ENCODE measurements around the gene SMIM32. TPM values are rescaled to one million over a fixed set of nuclear protein-coding genes. Genes with fewer than 3 reads are reported as not detected.

SMIM32 gene
- 0.31 TPM for polyA plus RNA-seq (2013, experiment 1 of 4)
- polyA plus RNA-seq (2013, experiment 2 of 4): 0.18 TPM
- polyA plus RNA-seq (2013, experiment 3 of 4): 0.43 TPM
- polyA plus RNA-seq (2013, experiment 4 of 4): 0.36 TPM

DNA sequence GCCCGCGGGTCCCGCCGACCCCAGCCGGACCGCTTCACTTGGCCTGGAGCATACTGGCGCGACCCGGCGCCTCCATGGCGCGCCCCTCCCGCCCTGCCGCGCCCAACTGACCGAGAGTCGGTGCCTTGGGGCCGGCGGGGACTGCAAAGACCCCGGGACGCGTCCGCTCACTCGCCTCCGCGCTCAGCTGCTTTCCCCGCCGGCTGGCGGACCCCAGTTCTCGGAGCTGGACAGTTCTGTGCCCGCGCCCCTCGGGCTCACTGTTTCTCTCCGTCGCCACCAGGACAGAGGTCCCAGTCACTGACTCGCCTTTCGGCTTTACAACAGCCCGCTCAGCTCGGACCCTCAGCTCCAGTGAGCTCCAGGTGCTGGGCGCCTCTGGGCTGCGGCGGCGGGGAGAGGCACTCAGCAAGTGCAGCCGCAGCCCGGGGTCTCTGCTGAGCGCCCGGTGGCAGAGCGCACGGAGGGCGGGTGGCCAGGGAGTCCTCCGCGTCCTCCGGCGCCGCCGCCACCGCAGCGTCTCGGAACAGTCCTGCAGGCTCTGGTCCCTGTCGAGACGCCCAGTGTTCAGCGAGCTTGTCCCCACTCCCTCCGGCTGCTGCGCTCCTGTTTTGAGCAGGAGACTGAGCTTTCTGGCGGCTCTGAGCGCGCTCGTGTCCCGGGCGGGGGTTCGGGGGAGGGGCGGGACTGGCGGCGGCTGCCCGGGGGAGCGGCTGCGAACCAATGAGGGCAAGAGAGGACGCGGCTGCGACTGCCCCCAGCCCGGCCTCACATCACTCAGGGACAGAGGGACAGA is at the start of gene SMIM32:
SMIM32 (minus strand) TSS at position 637 of the 796 bp plus-strand sequence. CDS start 638 bp downstream, outside the sequence.
- peak within 1 kb of the TSS; percentile 54 for H3K4me3 ChIP-seq (ENCODE audit: insufficient read depth, low read depth, low read length)
- no peaks in the 10 kb centered on the region for H3K36me3 ChIP-seq (ENCODE audit: control insufficient read depth, insufficient read depth, low read length)
- H3K27me3 ChIP-seq (ENCODE audit: control insufficient read depth, insufficient read depth, low read length, poor library complexity, severe bottlenecking): peaks cover 67% of the 10 kb centered on the region
- H3K4me1 ChIP-seq (ENCODE audit: control insufficient read depth, insufficient read depth, low read length): peaks cover 12% of the 10 kb centered on the region
- H3K27ac ChIP-seq (ENCODE audit: insufficient read depth, low read depth, low read length, poor library complexity, severe bottlenecking): no peak within 1 kb of the TSS
- 1% methylated on average over 81 of the region's 81 CpGs for WGBS, 2 experiments
- H3K9me3 ChIP-seq (ENCODE audit: control insufficient read depth, low read length): no peaks in the 10 kb centered on the region

DNA sequence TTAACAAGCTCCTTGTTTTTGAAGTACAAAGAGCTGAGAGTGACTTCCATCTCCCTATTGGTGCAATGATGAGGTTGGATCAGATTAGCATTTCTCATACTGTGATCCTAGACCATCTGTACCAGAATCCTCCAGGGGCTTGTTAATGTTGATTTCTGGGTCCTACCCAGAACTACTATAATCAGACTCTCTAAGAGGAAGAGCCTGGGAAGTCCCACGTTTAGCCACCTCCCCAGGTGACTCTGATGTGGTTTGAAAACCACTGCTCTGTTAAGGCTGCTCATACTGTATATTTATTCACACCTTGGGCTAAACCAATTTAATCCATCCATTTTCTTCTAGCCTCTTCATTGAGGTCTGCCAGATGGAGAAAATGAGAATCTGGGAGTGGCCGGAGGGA is 49.6 kb upstream of the SMIM32 start:
- no peak overlapping the region for H3K4me3 ChIP-seq (ENCODE audit: insufficient read depth, low read depth, low read length)
- WGBS, 2 experiments: 92% methylated on average over 2 of the region's 2 CpGs
- H3K27me3 ChIP-seq (ENCODE audit: control insufficient read depth, insufficient read depth, low read length, poor library complexity, severe bottlenecking): no peaks in the 10 kb centered on the region
- no peaks in the 10 kb centered on the region for H3K9me3 ChIP-seq (ENCODE audit: control insufficient read depth, low read length)
- H3K4me1 ChIP-seq (ENCODE audit: control insufficient read depth, insufficient read depth, low read length): no peaks in the 10 kb centered on the region
- no peaks in the 10 kb centered on the region for H3K36me3 ChIP-seq (ENCODE audit: control insufficient read depth, insufficient read depth, low read length)
- no peak overlapping the region for H3K27ac ChIP-seq (ENCODE audit: insufficient read depth, low read depth, low read length, poor library complexity, severe bottlenecking)

DNA sequence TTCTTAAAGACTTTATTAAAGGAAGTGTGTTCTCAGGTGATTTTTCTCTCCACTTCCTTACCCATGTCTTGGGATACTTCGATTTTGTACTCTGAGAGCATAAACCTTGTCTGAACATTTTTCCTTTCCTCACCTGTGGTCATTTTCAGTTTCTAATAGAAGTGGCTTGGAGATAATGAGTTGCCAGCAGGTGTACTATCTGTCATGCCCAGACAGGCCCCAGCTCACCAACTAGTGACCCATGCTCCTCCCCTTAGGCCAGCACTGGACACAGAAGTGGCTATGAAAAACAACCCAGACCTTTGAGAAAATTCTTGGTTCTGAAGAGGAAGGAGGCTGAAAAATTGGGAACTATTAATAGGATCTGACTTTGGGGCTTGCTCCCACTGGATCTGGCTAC is 49.2 kb upstream of the SMIM32 start:
- WGBS, 2 experiments: 93% methylated on average over 1 of the region's 1 CpG; no CpG with 5 or more reads in 1 of the 2 experiments
- no peaks in the 10 kb centered on the region for H3K27me3 ChIP-seq (ENCODE audit: control insufficient read depth, insufficient read depth, low read length, poor library complexity, severe bottlenecking)
- H3K4me1 ChIP-seq (ENCODE audit: control insufficient read depth, insufficient read depth, low read length): no peaks in the 10 kb centered on the region
- no peaks in the 10 kb centered on the region for H3K36me3 ChIP-seq (ENCODE audit: control insufficient read depth, insufficient read depth, low read length)
- H3K27ac ChIP-seq (ENCODE audit: insufficient read depth, low read depth, low read length, poor library complexity, severe bottlenecking): no peak overlapping the region
- H3K4me3 ChIP-seq (ENCODE audit: insufficient read depth, low read depth, low read length): no peak overlapping the region
- no peaks in the 10 kb centered on the region for H3K9me3 ChIP-seq (ENCODE audit: control insufficient read depth, low read length)

- WGBS, 2 experiments: 95% methylated on average over 4 of the region's 4 CpGs
Measured at GRCh38 chr5:136240894-136241293, 47.9 kb upstream of the SMIM32 start.

GRCh38 chr5:136236479-136237083 is 43.6 kb upstream of the SMIM32 start:
- no peaks in the 10 kb centered on the region for H3K36me3 ChIP-seq (ENCODE audit: control insufficient read depth, insufficient read depth, low read length)
- WGBS, 2 experiments: 43% methylated on average over 5 of the region's 5 CpGs
- H3K27me3 ChIP-seq (ENCODE audit: control insufficient read depth, insufficient read depth, low read length, poor library complexity, severe bottlenecking): no peaks in the 10 kb centered on the region
- H3K4me3 ChIP-seq (ENCODE audit: insufficient read depth, low read depth, low read length): no peak overlapping the region
- no peaks in the 10 kb centered on the region for H3K9me3 ChIP-seq (ENCODE audit: control insufficient read depth, low read length)
- H3K4me1 ChIP-seq (ENCODE audit: control insufficient read depth, insufficient read depth, low read length): no peaks in the 10 kb centered on the region
- H3K27ac ChIP-seq (ENCODE audit: insufficient read depth, low read depth, low read length, poor library complexity, severe bottlenecking): no peak overlapping the region

More at GRCh38 chr5:136240894-136241293, 47.9 kb upstream of the SMIM32 start:
- Histone ChIP-seq H3K9me3 (ENCODE audit: control insufficient read depth, low read length) (no peaks in the 10 kb centered on the region), H3K36me3 (ENCODE audit: control insufficient read depth, insufficient read depth, low read length) (no peaks in the 10 kb centered on the region), H3K27ac (ENCODE audit: insufficient read depth, low read depth, low read length, poor library complexity, severe bottlenecking) (no peak overlapping the region), H3K27me3 (ENCODE audit: control insufficient read depth, insufficient read depth, low read length, poor library complexity, severe bottlenecking) (no peaks in the 10 kb centered on the region), H3K4me3 (ENCODE audit: insufficient read depth, low read depth, low read length) (no peak overlapping the region), H3K4me1 (ENCODE audit: control insufficient read depth, insufficient read depth, low read length) (no peaks in the 10 kb centered on the region)

GRCh38 chr5:136235321-136235720 is 42.4 kb upstream of the SMIM32 start:
- WGBS, 2 experiments: 0% methylated on average over 1 of the region's 1 CpG; no CpG with 5 or more reads in 1 of the 2 experiments
- H3K9me3 ChIP-seq (ENCODE audit: control insufficient read depth, low read length): no peaks in the 10 kb centered on the region
- no peaks in the 10 kb centered on the region for H3K36me3 ChIP-seq (ENCODE audit: control insufficient read depth, insufficient read depth, low read length)
- peaks cover 4% of the 10 kb centered on the region for H3K4me1 ChIP-seq (ENCODE audit: control insufficient read depth, insufficient read depth, low read length)
- no peak overlapping the region for H3K4me3 ChIP-seq (ENCODE audit: insufficient read depth, low read depth, low read length)
- H3K27me3 ChIP-seq (ENCODE audit: control insufficient read depth, insufficient read depth, low read length, poor library complexity, severe bottlenecking): no peaks in the 10 kb centered on the region
- no peak overlapping the region for H3K27ac ChIP-seq (ENCODE audit: insufficient read depth, low read depth, low read length, poor library complexity, severe bottlenecking)

- Histone ChIP-seq H3K27me3 (ENCODE audit: control insufficient read depth, insufficient read depth, low read length, poor library complexity, severe bottlenecking) (no peaks in the 10 kb centered on the region), H3K4me1 (ENCODE audit: control insufficient read depth, insufficient read depth, low read length) (peaks cover 20% of the 10 kb centered on the region), H3K4me3 (ENCODE audit: insufficient read depth, low read depth, low read length) (no peak overlapping the region), H3K9me3 (ENCODE audit: control insufficient read depth, low read length) (no peaks in the 10 kb centered on the region), H3K36me3 (ENCODE audit: control insufficient read depth, insufficient read depth, low read length) (no peaks in the 10 kb centered on the region), H3K27ac (ENCODE audit: insufficient read depth, low read depth, low read length, poor library complexity, severe bottlenecking) (no peak overlapping the region)
- WGBS, 2 experiments: 91 to 94% methylated on average over 6 of the region's 6 CpGs
Measured at GRCh38 chr5:136232316-136232715, 39.4 kb upstream of the SMIM32 start.

DNA sequence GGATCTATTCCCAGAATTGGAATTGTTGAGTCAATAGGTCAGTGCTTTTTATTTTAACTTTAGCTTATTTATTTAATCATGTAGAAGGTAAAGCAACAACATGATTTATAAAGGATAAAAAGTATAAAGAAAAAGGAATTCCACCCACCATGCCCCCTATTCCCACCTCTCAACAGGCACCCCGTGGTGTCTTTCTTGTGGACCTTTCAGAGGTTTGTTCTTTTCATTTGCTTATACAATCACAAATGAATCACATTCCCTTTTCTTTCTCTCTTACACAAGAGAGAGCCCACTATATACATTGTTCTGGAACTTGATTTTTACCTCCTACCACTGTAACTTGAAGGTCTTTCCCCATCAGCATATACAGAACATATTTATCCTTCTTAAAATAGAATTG is 37.2 kb upstream of the SMIM32 start:
- Histone ChIP-seq H3K27ac (ENCODE audit: insufficient read depth, low read depth, low read length, poor library complexity, severe bottlenecking) (no peak overlapping the region), H3K9me3 (ENCODE audit: control insufficient read depth, low read length) (no peaks in the 10 kb centered on the region), H3K4me3 (ENCODE audit: insufficient read depth, low read depth, low read length) (no peak overlapping the region), H3K27me3 (ENCODE audit: control insufficient read depth, insufficient read depth, low read length, poor library complexity, severe bottlenecking) (no peaks in the 10 kb centered on the region), H3K4me1 (ENCODE audit: control insufficient read depth, insufficient read depth, low read length) (peaks cover 20% of the 10 kb centered on the region), H3K36me3 (ENCODE audit: control insufficient read depth, insufficient read depth, low read length) (no peaks in the 10 kb centered on the region)
- WGBS, 2 experiments: 8 to 24% methylated on average over 1 of the region's 1 CpG

DNA sequence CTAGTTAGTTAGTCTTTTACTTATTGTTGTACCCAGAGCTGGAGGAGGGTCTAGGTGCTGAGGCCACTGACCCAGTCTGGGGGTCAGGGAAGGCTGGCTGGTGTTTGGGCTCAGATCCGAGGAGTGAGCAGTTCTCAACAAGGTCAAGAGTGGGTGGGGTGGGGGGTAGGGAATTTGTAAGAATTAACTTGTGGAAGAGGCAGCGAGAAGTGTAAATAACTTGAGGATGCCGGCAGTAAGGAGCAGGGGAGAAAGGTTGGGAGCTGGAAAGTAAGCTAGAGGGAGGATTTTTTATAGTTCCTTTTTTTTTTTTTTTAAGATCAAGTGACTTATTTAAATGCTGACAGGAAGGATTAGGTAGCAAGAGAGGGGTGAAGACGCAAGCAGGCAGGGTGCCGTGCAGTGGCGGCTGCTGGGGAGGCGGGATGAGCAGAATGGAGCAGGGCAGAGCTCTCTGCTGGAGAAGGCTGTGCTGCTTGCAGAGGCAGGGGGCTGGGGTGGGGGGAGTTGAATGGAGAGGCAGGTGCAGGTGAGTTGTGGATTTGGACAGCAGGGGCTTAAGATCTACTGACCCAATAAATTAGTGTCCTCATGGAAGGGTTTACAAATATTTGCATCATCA is 35.3 kb upstream of the SMIM32 start:
- Histone ChIP-seq H3K9me3 (ENCODE audit: control insufficient read depth, low read length) (no peaks in the 10 kb centered on the region), H3K4me3 (ENCODE audit: insufficient read depth, low read depth, low read length) (no peak overlapping the region), H3K4me1 (ENCODE audit: control insufficient read depth, insufficient read depth, low read length) (peaks cover 20% of the 10 kb centered on the region), H3K27me3 (ENCODE audit: control insufficient read depth, insufficient read depth, low read length, poor library complexity, severe bottlenecking) (no peaks in the 10 kb centered on the region), H3K36me3 (ENCODE audit: control insufficient read depth, insufficient read depth, low read length) (no peaks in the 10 kb centered on the region), H3K27ac (ENCODE audit: insufficient read depth, low read depth, low read length, poor library complexity, severe bottlenecking) (no peak overlapping the region)
- WGBS, 2 experiments: 25 to 36% methylated on average over 7 of the region's 7 CpGs

GRCh38 chr5:136226401-136226800 is 33.4 kb upstream of the SMIM32 start:
- Histone ChIP-seq H3K9me3 (ENCODE audit: control insufficient read depth, low read length) (no peaks in the 10 kb centered on the region), H3K4me1 (ENCODE audit: control insufficient read depth, insufficient read depth, low read length) (peaks cover 20% of the 10 kb centered on the region), H3K27ac (ENCODE audit: insufficient read depth, low read depth, low read length, poor library complexity, severe bottlenecking) (no peak overlapping the region), H3K4me3 (ENCODE audit: insufficient read depth, low read depth, low read length) (no peak overlapping the region), H3K27me3 (ENCODE audit: control insufficient read depth, insufficient read depth, low read length, poor library complexity, severe bottlenecking) (no peaks in the 10 kb centered on the region), H3K36me3 (ENCODE audit: control insufficient read depth, insufficient read depth, low read length) (no peaks in the 10 kb centered on the region)
- 90 to 93% methylated on average over 2 of the region's 2 CpGs for WGBS, 2 experiments

Measured in ectodermal cell (in vitro differentiated cells).